Left forelimb (tissue), 1 donor: Measurements from ENCODE around the gene PFKM.
A peak's percentile ranks its signal among the peaks of the same experiment; 100 is the strongest.

ENCODE experiments used
- DNase-seq: peaks from one replicate; pipeline ENCODE4 v3.0.0-alpha.2; 2018; ENCODE audit warnings: low spot score

Gene PFKM

GRCh38 chr12:48157018-48157888 lies 38.1 kb downstream of the PFKM start, which contains the start of gene ASB8:
Gene ASB8, minus strand, starts transcription at chr12:48157515. Its CDS starts 4,019 bp downstream, at chr12:48153496.
- peak; percentile 98 for DNase-seq

- no peak for DNase-seq
These were observed 38.8 kb downstream of the PFKM start for GRCh38 chr12:48157889-48158370.

- DNase-seq: no peak
These were observed 40.9 kb downstream of the PFKM start for GRCh38 chr12:48160046-48160445.

GRCh38 chr12:48160807-48161206 lies 41.6 kb downstream of the PFKM start:
- DNase-seq: no peak

- DNase-seq: no peak
These were observed 44.1 kb downstream of the PFKM start for GRCh38 chr12:48163150-48163747.

GRCh38 chr12:48164451-48164850 lies 45.3 kb downstream of the PFKM start:
- no peak for DNase-seq

GRCh38 chr12:48165089-48165981 lies 46.2 kb downstream of the PFKM start:
- no peak for DNase-seq

GRCh38 chr12:48169011-48169410 lies 49.8 kb downstream of the PFKM start:
- no peak for DNase-seq

- no peak for DNase-seq
These were observed 56.7 kb downstream of the PFKM start for GRCh38 chr12:48175613-48176416.

GRCh38 chr12:48176417-48176751 lies 57.2 kb downstream of the PFKM start:
- no peak for DNase-seq

- no peak for DNase-seq
These were observed 58.8 kb downstream of the PFKM start for GRCh38 chr12:48177982-48178381.

- no peak for DNase-seq
These were observed 60.3 kb downstream of the PFKM start for GRCh38 chr12:48179466-48179865.

- no peak for DNase-seq
These were observed 61.3 kb downstream of the PFKM start for GRCh38 chr12:48180424-48180823.

GRCh38 chr12:48180857-48181495 lies 61.8 kb downstream of the PFKM start:
- no peak for DNase-seq

GRCh38 chr12:48182631-48183030 lies 63.5 kb downstream of the PFKM start:
- DNase-seq: no peak

- DNase-seq: peak; percentile 78
These were observed 64.1 kb downstream of the PFKM start, which contains the start of gene CCDC184 for GRCh38 chr12:48183091-48183875. Gene CCDC184, plus strand, starts transcription at chr12:48183644. Its CDS starts 479 bp downstream, at chr12:48184123.

GRCh38 chr12:48183876-48184548 lies 64.8 kb downstream of the PFKM start:
- DNase-seq: no peak

- no peak for DNase-seq
These were observed 65.4 kb downstream of the PFKM start for GRCh38 chr12:48184549-48184922.

- DNase-seq: no peak
These were observed 66.2 kb downstream of the PFKM start for GRCh38 chr12:48185181-48185919.
